Ishikawa (cell line): Measurements from ENCODE around the gene TRUB2.

Source experiments
- CEBPB ChIP-seq: IDR thresholded peaks from 2 replicates; pipeline ENCODE4 v1.6.1; 2012
- CREB1 ChIP-seq: IDR thresholded peaks from 2 replicates; pipeline ENCODE4 v1.6.1; 2012; ENCODE audit warnings: low read depth
- EGR1 ChIP-seq: IDR thresholded peaks from 2 replicates; pipeline ENCODE4 v1.6.1; 2012
- EP300 ChIP-seq: IDR thresholded peaks from 2 replicates; pipeline ENCODE4 v1.6.1; 2012; ENCODE audit warnings: borderline replicate concordance
- FOXM1 ChIP-seq: IDR thresholded peaks from 2 replicates; pipeline ENCODE4 v1.6.1; 2012; ENCODE audit warnings: low read depth, borderline replicate concordance
- NFIC ChIP-seq: IDR thresholded peaks from 2 replicates; pipeline ENCODE4 v1.6.1; 2012
- RAD21 ChIP-seq: IDR thresholded peaks from 2 replicates; pipeline ENCODE4 v1.6.1; 2012; ENCODE audit warnings: low read depth
- TAF1 ChIP-seq: IDR thresholded peaks from 2 replicates; pipeline ENCODE4 v1.6.1; 2012; ENCODE audit warnings: low read depth, mild to moderate bottlenecking
- TCF12 ChIP-seq: IDR thresholded peaks from 2 replicates; pipeline ENCODE4 v1.6.1; 2012; ENCODE audit warnings: low read depth
- TEAD4 ChIP-seq: IDR thresholded peaks from 2 replicates; pipeline ENCODE4 v1.6.1; 2012
- YY1 ChIP-seq: IDR thresholded peaks from 2 replicates; pipeline ENCODE4 v1.6.1; 2012; ENCODE audit warnings: low read depth
- TF ChIP-seq, protein P1 (sequence below): IDR thresholded peaks from 2 replicates; pipeline ENCODE4 v1.6.1; 2012
- TF ChIP-seq, protein P2 (sequence below): IDR thresholded peaks from 2 replicates; pipeline ENCODE4 v1.6.1; 2012; ENCODE audit warnings: low read depth, mild to moderate bottlenecking
- TF ChIP-seq, protein P3 (sequence below): IDR thresholded peaks from 2 replicates; pipeline ENCODE4 v1.6.1; 2012

- TF ChIP-seq YY1 (no peak), EP300 (no peak), TAF1 (no peak), EGR1 (no peak), TCF12 (no peak), NFIC (no peak), RAD21 (no peak), FOXM1 (no peak), CREB1 (no peak), CEBPB (no peak), TEAD4 (no peak)
- TF ChIP-seq, protein P1, sequence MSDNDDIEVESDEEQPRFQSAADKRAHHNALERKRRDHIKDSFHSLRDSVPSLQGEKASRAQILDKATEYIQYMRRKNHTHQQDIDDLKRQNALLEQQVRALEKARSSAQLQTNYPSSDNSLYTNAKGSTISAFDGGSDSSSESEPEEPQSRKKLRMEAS: no peak
- TF ChIP-seq, protein P2, sequence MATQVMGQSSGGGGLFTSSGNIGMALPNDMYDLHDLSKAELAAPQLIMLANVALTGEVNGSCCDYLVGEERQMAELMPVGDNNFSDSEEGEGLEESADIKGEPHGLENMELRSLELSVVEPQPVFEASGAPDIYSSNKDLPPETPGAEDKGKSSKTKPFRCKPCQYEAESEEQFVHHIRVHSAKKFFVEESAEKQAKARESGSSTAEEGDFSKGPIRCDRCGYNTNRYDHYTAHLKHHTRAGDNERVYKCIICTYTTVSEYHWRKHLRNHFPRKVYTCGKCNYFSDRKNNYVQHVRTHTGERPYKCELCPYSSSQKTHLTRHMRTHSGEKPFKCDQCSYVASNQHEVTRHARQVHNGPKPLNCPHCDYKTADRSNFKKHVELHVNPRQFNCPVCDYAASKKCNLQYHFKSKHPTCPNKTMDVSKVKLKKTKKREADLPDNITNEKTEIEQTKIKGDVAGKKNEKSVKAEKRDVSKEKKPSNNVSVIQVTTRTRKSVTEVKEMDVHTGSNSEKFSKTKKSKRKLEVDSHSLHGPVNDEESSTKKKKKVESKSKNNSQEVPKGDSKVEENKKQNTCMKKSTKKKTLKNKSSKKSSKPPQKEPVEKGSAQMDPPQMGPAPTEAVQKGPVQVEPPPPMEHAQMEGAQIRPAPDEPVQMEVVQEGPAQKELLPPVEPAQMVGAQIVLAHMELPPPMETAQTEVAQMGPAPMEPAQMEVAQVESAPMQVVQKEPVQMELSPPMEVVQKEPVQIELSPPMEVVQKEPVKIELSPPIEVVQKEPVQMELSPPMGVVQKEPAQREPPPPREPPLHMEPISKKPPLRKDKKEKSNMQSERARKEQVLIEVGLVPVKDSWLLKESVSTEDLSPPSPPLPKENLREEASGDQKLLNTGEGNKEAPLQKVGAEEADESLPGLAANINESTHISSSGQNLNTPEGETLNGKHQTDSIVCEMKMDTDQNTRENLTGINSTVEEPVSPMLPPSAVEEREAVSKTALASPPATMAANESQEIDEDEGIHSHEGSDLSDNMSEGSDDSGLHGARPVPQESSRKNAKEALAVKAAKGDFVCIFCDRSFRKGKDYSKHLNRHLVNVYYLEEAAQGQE: no peak
- TF ChIP-seq, protein P3, sequence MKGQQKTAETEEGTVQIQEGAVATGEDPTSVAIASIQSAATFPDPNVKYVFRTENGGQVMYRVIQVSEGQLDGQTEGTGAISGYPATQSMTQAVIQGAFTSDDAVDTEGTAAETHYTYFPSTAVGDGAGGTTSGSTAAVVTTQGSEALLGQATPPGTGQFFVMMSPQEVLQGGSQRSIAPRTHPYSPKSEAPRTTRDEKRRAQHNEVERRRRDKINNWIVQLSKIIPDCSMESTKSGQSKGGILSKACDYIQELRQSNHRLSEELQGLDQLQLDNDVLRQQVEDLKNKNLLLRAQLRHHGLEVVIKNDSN: no peak
These were observed 11.2 kb upstream of the TRUB2 start for GRCh38 chr9:128333451-128333869.
